HG03575 (cell line): ENCODE results near the gene SPNS2.

ENCODE experiments used
- ATAC-seq: cut with Tn5 transposase; IDR thresholded peaks from one replicate; pipeline ENCODE4 v1.9.1; 2021; ENCODE audit not compliant: unreplicated experiment, insufficient number of reproducible peaks, low FRiP score; ENCODE audit errors: extremely low read depth

Gene SPNS2

GRCh38 chr17:4557626-4558346 lies 59.1 kb downstream of the SPNS2 start:
- ATAC-seq: no peak

- no peak for ATAC-seq
Measured at GRCh38 chr17:4558347-4558971, 59.8 kb downstream of the SPNS2 start.

- no peak for ATAC-seq
Measured at GRCh38 chr17:4559139-4559791, 60.6 kb downstream of the SPNS2 start.

- no peak for ATAC-seq
Measured at GRCh38 chr17:4559966-4560365, 61.3 kb downstream of the SPNS2 start.

GRCh38 chr17:4560421-4560820 lies 61.7 kb downstream of the SPNS2 start, which contains the start of gene GGT6:
Gene GGT6 (minus strand): TSS chr17:4560577. CDS start chr17:4560521, 56 bp downstream.
- ATAC-seq: no peak

- no peak for ATAC-seq
Measured at GRCh38 chr17:4560837-4561256, 62.2 kb downstream of the SPNS2 start.

- no peak for ATAC-seq
Measured at GRCh38 chr17:4562015-4562969, 63.6 kb downstream of the SPNS2 start.

- no peak for ATAC-seq
Measured at GRCh38 chr17:4565209-4566141, 66.8 kb downstream of the SPNS2 start.

GRCh38 chr17:4566785-4567184 lies 68.1 kb downstream of the SPNS2 start:
- no peak for ATAC-seq

- ATAC-seq: no peak
Measured at GRCh38 chr17:4569591-4569990, 70.9 kb downstream of the SPNS2 start.

GRCh38 chr17:4572131-4572530 lies 73.5 kb downstream of the SPNS2 start:
- no peak for ATAC-seq

GRCh38 chr17:4573115-4573514 lies 74.4 kb downstream of the SPNS2 start:
- ATAC-seq: no peak

GRCh38 chr17:4573669-4574068 lies 75.0 kb downstream of the SPNS2 start:
- no peak for ATAC-seq

GRCh38 chr17:4574448-4575045 lies 75.9 kb downstream of the SPNS2 start:
- no peak for ATAC-seq

- ATAC-seq: no peak
Measured at GRCh38 chr17:4576161-4576558, 77.5 kb downstream of the SPNS2 start.

- ATAC-seq: no peak
Measured at GRCh38 chr17:4576729-4577322, 78.1 kb downstream of the SPNS2 start.

GRCh38 chr17:4577386-4577993 lies 78.8 kb downstream of the SPNS2 start:
- ATAC-seq: no peak
